Natural killer cell treated with Interleukin-12 subunit alpha and Interleukin-12 subunit beta and Interleukin-15 and Interleukin-18, amount 100 ng/mL, for 72 hours (primary cell): ENCODE data around the gene PNKD. TPM values are rescaled to one million over a fixed set of nuclear protein-coding genes. Genes with fewer than 3 reads are reported as not detected.
A peak's percentile ranks its signal among the peaks of the same experiment; 100 is the strongest.
"Not testable (repeated sequence)": the region's sequence is repeated elsewhere in the genome, so short reads cannot be mapped to it uniquely, and the experiment has no call there.

Source experiments
- ATAC-seq, 2 donors: fragments of 150-1000 bp; cut with Tn5 transposase in 1 of 2; sonication (Bioruptor Pico), chemical (Tn5 transposase) in 1 of 2; 2 replicates each; pipeline ENCODE4 v1.10.0; 2021
- DNase-seq: peaks from one replicate; pipeline ENCODE4 v3.0.0; 2022; ENCODE audit warnings: low spot score
- H3K27ac Mint-ChIP-seq, 2 donors: 1 replicate in 1 of 2; 2 replicates in 1 of 2; pipeline ENCODE4 v1.8.0; 2022; ENCODE audit warnings: mixed read lengths in 2 of 2, mild to moderate bottlenecking in 1 of 2, moderate library complexity in 1 of 2
- H3K27me3 Mint-ChIP-seq, 2 donors: 1 replicate in 1 of 2; 2 replicates in 1 of 2; pipeline ENCODE4 v1.8.0; 2022; ENCODE audit warnings: mixed read lengths in 2 of 2
- H3K36me3 Mint-ChIP-seq: one replicate; pipeline ENCODE4 v1.8.0; 2022; ENCODE audit warnings: mixed read lengths
- H3K4me1 Mint-ChIP-seq, 2 donors: 1 replicate in 1 of 2; 2 replicates in 1 of 2; pipeline ENCODE4 v1.8.0; 2022; ENCODE audit warnings: low read depth in 2 of 2, mixed read lengths in 2 of 2, mild to moderate bottlenecking in 1 of 2
- H3K4me3 Mint-ChIP-seq: one replicate; pipeline ENCODE4 v1.8.0; 2022; ENCODE audit warnings: mixed read lengths
- H3K9me3 Mint-ChIP-seq: 2 replicates; pipeline ENCODE4 v1.8.0; 2022; ENCODE audit warnings: mixed read lengths
- total RNA-seq, 2 donors: library from RNA; stranded (reverse); gene quantifications; one replicate each; pipeline ENCODE4 v1.2.3, GENCODE V29; 2022

Gene PNKD
- total RNA-seq, 2 donors from 2014 or later: 20.6 to 22.0 TPM

DNA sequence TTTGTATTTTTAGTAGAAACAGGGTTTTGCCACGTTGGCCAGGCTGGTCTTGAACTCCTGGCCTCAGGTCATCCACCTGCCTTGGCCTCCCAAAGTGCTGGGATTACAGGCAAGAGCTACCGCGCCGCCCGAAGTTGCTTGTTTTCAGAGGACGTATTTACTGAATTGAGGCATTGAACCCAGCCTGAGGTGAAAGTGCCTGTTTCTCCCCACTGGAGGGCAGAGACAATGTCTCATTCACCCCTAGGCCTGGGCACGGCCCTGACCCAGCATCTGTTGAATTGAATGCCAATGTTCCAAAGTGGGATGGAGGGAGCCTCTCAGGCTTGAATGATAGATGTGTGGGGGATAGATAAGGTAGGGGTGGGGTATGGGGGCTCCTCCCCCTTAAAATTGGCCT is 26.5 kb downstream of the PNKD start:
- ATAC-seq (no peak), DNase-seq (no peak)
- H3K4me3 Mint-ChIP-seq: no peak overlapping the region
- no peaks in the 10 kb centered on the region for H3K27me3 Mint-ChIP-seq
- H3K27ac Mint-ChIP-seq: no peak overlapping the region
- H3K4me1 Mint-ChIP-seq: peaks cover 19 to 25% of the 10 kb centered on the region in 2 donors
- no peaks in the 10 kb centered on the region for H3K9me3 Mint-ChIP-seq
- H3K36me3 Mint-ChIP-seq: no peaks in the 10 kb centered on the region

DNA sequence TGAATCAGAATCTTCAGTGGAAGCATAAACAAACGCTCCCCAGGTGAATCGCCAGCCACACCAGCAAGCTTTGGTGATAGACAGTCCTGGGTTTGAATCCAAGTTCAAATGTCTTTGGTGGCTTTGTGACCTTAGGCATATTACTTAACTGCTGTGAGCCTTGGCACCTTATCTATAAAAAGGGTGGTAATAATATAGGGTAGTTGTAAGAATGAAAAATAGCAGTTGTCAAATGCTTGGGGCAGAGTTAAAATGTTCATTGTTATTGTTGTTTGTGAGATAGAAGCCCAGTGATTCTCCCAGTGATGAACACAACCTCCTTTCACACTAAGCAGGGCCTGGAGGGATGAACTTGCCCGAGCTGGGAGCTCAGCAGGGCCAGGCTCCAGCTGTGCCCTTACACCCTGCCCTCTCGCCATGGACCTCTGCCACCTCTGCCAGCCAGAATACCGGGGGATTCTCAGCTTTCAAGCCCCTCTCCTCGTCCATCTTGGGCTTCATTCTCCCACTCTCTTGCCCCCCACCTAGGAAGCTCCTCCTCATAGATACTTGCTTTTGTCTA is 28.1 kb downstream of the PNKD start:
- ATAC-seq: no peak
- peaks cover 17 to 18% of the 10 kb centered on the region in 2 donors for H3K4me1 Mint-ChIP-seq
- no peaks in the 10 kb centered on the region for H3K9me3 Mint-ChIP-seq
- no peaks in the 10 kb centered on the region for H3K27me3 Mint-ChIP-seq
- H3K36me3 Mint-ChIP-seq: no peaks in the 10 kb centered on the region
- DNase-seq: no peak
- no peak overlapping the region for H3K27ac Mint-ChIP-seq
- no peak overlapping the region for H3K4me3 Mint-ChIP-seq

DNA sequence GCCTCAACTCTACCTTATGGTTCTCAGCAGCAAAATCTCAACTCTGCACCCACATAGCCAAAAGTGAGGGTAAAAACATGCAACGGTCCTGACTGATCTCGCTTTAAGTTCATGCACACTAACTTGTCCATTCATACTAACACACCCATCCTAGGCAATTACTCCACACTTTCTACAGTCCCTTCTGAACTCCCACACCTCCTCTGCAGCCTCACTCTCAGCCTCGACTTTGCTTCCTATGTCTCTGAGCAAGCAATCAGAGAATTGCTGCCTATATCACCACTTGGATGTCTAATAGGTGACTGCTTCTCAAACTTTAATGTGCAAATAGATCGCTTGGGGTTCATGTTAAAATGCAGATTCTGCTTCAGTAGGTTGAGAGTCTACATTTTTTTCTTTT is 29.8 kb downstream of the PNKD start:
- ATAC-seq (no peak), DNase-seq (no peak)
- H3K4me3 Mint-ChIP-seq: no peak overlapping the region
- no peaks in the 10 kb centered on the region for H3K36me3 Mint-ChIP-seq
- H3K4me1 Mint-ChIP-seq: peaks cover 6 to 7% of the 10 kb centered on the region in 2 donors
- H3K9me3 Mint-ChIP-seq: no peaks in the 10 kb centered on the region
- no peaks in the 10 kb centered on the region for H3K27me3 Mint-ChIP-seq
- H3K27ac Mint-ChIP-seq: peak overlapping the region in 1 of 2 donors; percentile 2

DNA sequence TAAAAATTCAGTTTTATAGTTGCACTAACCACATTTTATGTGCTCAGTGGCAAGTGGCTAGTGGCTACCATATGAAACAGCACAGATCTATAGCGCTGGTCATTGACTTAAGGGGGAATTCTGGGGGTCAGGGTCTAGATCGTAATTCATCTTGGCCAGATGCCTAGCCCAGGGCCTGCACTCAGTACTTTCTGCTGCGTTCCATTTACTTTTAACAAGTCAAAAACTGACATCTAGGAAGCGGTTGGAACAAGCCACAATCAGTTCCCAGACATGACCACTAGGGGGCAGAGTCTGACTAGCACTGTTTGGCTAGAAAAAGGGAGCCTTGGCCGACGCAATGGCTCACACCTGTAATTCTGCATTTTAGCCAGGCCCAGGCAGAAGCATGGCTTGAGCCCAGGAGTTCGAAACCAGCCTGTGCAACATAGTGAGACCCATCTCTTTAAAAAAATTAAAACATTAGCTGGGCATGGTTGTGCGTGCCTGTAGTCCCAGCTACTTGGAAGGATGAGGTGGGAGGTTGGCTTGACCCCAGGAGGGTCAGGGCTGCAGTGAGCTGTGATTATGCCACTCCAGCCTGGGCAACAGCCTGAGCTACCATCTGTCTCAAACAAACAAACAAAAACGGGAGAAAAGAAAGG is 31.0 kb downstream of the PNKD start:
- H3K36me3 Mint-ChIP-seq: no peaks in the 10 kb centered on the region
- H3K4me3 Mint-ChIP-seq: no peak overlapping the region
- H3K9me3 Mint-ChIP-seq: no peaks in the 10 kb centered on the region
- H3K27ac Mint-ChIP-seq: peak overlapping the region; percentile 19 to 32
- peaks cover 6 to 7% of the 10 kb centered on the region in 2 donors for H3K4me1 Mint-ChIP-seq
- ATAC-seq (peak; percentile 86), DNase-seq (peak; percentile 87)
- no peaks in the 10 kb centered on the region for H3K27me3 Mint-ChIP-seq

DNA sequence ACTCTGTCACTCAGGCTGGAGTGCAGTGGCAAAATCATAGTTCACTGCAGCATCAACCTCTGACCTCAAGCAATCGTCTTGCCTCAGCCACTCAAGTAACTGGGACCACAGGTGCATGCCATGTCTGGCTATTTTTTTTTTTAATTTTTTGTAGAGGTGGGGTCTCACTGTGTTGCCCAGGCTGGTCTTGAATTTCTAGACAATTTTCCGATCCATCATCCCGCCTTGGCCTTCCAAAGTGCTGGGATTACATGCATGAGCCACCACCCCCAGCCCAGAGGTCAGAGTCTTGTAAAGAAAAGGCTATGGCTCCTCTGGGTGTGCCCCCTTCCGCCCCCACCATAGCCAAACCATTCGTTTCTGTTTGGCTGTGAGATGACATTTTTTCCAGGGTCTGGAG is 35.1 kb downstream of the PNKD start:
- no peak overlapping the region for H3K4me3 Mint-ChIP-seq
- peaks cover 6 to 7% of the 10 kb centered on the region in 2 donors for H3K4me1 Mint-ChIP-seq
- DNase-seq (no peak), ATAC-seq (no peak)
- no peaks in the 10 kb centered on the region for H3K9me3 Mint-ChIP-seq
- no peaks in the 10 kb centered on the region for H3K27me3 Mint-ChIP-seq
- no peak overlapping the region for H3K27ac Mint-ChIP-seq
- H3K36me3 Mint-ChIP-seq: no peaks in the 10 kb centered on the region

DNA sequence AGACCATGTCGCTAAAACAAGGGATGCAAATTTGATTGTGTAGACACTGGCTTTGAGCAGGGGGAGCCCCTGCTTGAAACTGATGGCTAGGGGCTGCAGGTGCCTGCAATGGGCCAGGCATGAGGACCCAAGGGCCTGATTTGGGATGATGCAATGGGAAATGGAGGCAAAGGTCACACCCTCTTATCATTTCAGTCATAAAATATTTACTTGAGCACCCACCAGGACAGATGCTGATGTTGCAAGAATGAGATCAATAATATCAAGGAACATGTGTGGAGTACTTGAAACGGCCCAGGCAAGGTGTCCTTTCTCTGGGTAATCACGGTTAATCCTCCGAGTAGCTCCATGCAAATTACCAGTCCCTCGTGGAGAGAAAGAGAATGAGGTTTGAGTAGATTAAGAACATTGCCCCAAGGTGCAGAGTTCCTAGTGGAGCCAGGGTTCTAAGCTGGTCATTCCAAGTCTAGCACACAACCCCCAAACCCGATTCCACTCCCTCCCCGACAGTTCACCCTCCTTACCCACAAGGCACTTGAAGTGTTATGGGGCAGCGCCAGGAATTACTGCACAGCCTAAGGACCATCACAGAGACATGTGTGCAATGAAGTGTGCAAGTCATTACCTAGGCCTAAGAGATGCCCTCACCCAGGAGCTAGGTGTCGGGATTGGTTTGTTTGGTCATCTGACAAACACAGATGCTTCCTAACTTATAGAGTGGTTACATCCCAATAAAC is 36.0 kb downstream of the PNKD start:
- no peaks in the 10 kb centered on the region for H3K36me3 Mint-ChIP-seq
- H3K4me3 Mint-ChIP-seq: no peak overlapping the region
- H3K9me3 Mint-ChIP-seq: no peaks in the 10 kb centered on the region
- peaks cover 3 to 5% of the 10 kb centered on the region in 2 donors for H3K4me1 Mint-ChIP-seq
- DNase-seq (no peak), ATAC-seq (peak in 1 of 2 donors; percentile 32)
- H3K27ac Mint-ChIP-seq: no peak overlapping the region
- H3K27me3 Mint-ChIP-seq: no peaks in the 10 kb centered on the region

DNA sequence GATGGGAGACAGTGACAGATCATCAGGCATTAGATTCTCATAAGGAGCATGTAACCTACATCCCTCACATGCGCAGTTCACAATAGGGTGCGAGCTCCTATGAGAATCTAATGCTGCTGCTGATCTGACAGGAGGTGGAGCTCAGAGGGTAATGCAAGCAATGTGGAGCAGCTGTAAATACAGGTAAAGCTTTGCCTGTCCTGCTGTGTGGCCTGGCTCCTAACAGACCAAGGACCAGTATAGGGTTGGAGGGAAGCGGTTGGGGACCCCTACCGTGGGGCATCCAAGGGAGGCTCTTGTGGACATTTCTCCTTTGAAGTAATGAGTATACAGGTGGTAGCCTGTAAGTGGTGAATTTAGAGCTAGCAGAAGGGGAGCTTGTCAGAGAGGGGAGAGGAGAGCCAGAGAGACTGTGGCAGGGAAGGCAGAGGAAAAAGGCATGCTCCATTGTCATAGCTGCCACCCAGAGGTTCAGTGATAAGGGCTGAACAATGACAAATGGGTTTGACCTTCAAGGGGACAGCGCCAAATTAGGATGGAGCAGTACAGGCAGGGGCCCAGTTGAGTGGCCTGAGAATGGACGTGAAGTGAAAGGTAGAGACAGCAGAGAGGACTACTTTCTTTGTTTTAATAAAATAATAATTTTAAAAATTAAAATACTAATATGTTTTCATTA is 37.2 kb downstream of the PNKD start:
- H3K27ac Mint-ChIP-seq: no peak overlapping the region
- no peaks in the 10 kb centered on the region for H3K27me3 Mint-ChIP-seq
- DNase-seq (no peak), ATAC-seq (peak in 1 of 2 donors; percentile 43)
- no peak overlapping the region for H3K4me3 Mint-ChIP-seq
- H3K36me3 Mint-ChIP-seq: no peaks in the 10 kb centered on the region
- no peaks in the 10 kb centered on the region for H3K9me3 Mint-ChIP-seq
- no peaks in the 10 kb centered on the region for H3K4me1 Mint-ChIP-seq

DNA sequence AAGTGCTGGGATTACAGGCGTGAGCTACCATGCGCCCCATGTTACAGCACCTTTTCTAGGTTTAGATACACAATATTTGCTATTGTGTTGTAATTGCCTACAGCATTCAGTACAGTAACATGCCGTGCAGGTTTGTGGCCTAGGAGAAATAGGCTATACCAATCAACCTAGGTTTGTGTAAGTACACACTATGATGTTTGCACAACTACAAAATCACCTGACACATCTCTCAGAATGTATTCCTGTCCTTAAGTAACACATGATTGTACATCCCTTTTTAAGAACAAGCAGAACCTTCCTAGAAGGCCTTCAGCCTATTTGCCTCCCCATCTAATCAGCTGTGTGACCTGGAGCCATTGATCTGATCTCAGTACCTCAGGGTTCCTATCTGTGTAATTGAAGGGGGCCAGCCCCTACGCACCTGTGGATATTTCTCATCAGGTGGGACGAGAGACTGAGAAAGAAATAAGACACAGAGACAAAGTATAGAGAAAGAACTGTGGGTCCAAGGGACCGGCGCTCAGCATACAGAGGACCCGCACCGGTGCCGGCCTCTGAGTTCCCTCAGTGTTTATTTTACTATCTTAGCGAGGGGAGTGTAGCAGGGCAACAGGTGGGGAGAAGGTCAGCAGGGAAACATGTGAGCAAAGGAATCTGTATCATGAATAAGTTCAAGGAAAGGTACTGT is 40.7 kb downstream of the PNKD start:
- Mint-ChIP-seq H3K4me3 (no peak overlapping the region), H3K36me3 (no peaks in the 10 kb centered on the region), H3K9me3 (no peaks in the 10 kb centered on the region), H3K27me3 (no peaks in the 10 kb centered on the region), H3K27ac (no peak overlapping the region), H3K4me1 (peaks cover 2 to 3% of the 10 kb centered on the region in 2 donors)
- no peak for ATAC-seq
- DNase-seq: no peak

DNA sequence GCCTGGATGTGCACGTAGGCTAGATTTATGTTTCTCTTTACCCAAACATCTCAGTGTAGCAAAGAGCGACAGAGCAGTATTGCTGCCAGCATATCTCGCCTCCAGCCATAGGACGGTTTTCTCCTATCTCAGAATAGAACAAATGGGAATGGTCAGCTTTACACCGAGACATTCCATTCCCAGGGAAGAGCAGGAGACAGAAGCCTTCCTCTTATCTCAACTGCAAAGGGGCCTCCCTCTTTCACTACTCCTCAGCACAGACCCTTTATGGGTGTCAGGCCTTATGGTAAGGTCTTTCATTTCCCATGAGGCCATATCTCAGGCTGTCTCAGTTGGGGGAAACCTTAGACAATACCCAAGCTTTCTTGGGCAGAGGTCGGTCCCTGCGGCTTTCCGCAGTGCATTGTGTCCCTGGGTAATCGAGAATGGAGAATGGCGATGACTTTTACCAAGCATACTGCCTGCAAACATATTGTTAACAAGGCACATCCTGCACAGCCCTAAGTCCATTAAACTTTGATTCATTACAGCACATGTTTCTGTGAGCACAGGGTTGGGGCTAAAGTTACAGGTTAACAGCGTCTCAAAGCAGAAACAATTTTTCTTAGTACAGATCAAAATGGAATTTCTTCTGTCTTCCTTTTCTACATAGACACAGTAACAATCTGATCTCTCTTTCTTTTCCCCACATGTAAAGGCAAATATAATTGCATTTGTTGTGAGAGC is 41.4 kb downstream of the PNKD start:
- not testable (repeated sequence) for DNase-seq, H3K9me3 Mint-ChIP-seq, H3K4me3 Mint-ChIP-seq, H3K36me3 Mint-ChIP-seq, H3K27me3 Mint-ChIP-seq, ATAC-seq
- H3K4me1 Mint-ChIP-seq: peaks cover 7 to 10% of the 10 kb centered on the region in 2 donors
- peak overlapping the region in 1 of 2 donors; percentile 53 for H3K27ac Mint-ChIP-seq

DNA sequence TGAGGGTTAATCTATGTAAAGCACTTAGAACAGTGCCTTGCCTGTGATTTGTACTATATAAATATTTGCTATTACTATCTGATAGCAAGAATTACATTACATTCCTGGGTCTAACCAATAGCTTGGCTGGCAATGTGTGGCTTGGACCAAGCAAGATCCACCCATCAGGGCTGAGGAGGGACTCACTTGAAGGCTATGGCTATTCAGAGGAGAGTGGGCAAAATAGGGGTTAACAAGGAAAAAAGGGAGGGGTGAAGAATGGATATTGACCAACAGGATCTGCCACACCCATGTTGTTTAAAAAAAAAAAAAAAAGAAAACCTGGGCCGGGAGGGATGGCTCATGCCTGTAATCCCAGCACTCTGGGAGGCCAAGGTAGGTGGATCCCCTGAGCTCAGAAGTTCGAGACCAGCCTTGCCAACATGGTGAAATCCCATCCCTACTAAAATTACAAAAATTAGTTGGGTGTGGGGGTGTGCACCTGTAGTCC is 42.0 kb downstream of the PNKD start:
- ATAC-seq: no peak
- H3K27ac Mint-ChIP-seq: peak overlapping the region in 1 of 2 donors; percentile 53
- H3K4me3 Mint-ChIP-seq: no peak overlapping the region
- H3K9me3 Mint-ChIP-seq: no peaks in the 10 kb centered on the region
- peaks cover 9 to 13% of the 10 kb centered on the region in 2 donors for H3K4me1 Mint-ChIP-seq
- H3K36me3 Mint-ChIP-seq: no peaks in the 10 kb centered on the region
- H3K27me3 Mint-ChIP-seq: no peaks in the 10 kb centered on the region
- no peak for DNase-seq

DNA sequence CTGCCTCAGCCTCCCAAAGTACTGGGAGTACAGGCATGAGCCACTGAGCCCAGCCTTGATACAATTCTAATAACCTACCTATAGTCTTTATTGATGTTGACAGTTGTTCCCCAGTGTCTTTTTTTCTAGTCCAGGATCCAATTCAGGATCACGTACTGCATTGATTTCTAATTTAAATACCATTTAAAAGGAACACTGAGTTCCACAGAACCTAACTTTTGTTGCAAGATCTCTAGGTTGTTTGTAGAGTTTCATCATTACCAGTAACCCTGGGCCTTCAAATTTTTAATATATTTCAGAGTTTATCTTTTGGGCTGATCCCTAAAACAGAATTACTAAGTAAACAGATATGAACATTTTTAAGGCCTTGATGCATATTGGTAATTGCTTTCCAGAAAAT is 43.0 kb downstream of the PNKD start:
- Mint-ChIP-seq H3K9me3 (no peaks in the 10 kb centered on the region), H3K27me3 (no peaks in the 10 kb centered on the region), H3K4me1 (peaks cover 9 to 17% of the 10 kb centered on the region in 2 donors), H3K27ac (no peak overlapping the region), H3K4me3 (no peak overlapping the region), H3K36me3 (no peaks in the 10 kb centered on the region)
- DNase-seq (no peak), ATAC-seq (no peak)

DNA sequence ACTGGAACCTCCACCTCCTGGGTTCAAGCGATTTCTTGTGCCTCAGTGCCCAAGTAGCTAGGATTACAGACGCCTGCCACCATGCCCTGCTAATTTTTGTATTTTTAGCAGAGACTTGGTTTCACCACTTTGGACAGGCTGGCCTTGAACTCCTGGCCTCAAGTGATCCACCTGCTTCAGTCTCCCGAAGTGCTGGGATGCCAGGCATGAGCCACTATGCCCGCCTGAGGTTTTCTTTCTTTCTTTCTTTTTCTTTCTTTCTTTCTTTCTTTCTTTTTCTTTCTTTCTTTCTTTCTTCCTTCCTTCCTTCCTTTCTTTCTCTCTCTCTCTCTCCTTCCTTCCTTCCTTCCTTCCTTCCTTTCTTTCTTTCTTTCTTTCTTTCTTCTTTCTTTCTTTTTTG is 44.4 kb downstream of the PNKD start:
- H3K9me3 Mint-ChIP-seq, DNase-seq, H3K27ac Mint-ChIP-seq, H3K36me3 Mint-ChIP-seq, ATAC-seq, H3K4me3 Mint-ChIP-seq, H3K27me3 Mint-ChIP-seq: not testable (repeated sequence)
- H3K4me1 Mint-ChIP-seq: peaks cover 9 to 17% of the 10 kb centered on the region in 2 donors

DNA sequence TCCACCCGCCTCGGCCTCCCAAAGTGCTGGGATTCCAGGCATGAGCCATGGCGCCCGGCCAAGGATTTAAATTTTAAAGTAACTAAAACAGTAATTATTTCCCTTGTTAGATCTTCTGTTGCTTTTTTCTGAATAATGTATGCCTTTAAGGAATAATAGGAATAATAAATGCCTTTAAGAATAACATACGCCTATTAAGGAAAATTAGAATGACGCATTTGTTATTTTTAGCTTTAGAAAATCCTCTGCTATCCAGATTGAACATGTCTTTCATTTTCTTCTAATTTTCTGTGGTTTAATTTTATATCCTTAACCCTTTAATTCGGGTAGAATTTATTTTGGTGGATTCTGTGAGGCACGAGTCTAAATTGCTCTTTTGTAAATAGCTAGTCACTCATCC is 45.1 kb downstream of the PNKD start:
- no peaks in the 10 kb centered on the region for H3K36me3 Mint-ChIP-seq
- no peaks in the 10 kb centered on the region for H3K9me3 Mint-ChIP-seq
- H3K27ac Mint-ChIP-seq: no peak overlapping the region
- ATAC-seq: no peak
- no peak overlapping the region for H3K4me3 Mint-ChIP-seq
- H3K27me3 Mint-ChIP-seq: no peaks in the 10 kb centered on the region
- H3K4me1 Mint-ChIP-seq: peaks cover 9 to 17% of the 10 kb centered on the region in 2 donors
- no peak for DNase-seq
